Measurements from ENCODE around the gene AMN1.
A peak's percentile ranks its signal among the peaks of the same experiment; 100 is the strongest.

The AMN1 gene

DNA sequence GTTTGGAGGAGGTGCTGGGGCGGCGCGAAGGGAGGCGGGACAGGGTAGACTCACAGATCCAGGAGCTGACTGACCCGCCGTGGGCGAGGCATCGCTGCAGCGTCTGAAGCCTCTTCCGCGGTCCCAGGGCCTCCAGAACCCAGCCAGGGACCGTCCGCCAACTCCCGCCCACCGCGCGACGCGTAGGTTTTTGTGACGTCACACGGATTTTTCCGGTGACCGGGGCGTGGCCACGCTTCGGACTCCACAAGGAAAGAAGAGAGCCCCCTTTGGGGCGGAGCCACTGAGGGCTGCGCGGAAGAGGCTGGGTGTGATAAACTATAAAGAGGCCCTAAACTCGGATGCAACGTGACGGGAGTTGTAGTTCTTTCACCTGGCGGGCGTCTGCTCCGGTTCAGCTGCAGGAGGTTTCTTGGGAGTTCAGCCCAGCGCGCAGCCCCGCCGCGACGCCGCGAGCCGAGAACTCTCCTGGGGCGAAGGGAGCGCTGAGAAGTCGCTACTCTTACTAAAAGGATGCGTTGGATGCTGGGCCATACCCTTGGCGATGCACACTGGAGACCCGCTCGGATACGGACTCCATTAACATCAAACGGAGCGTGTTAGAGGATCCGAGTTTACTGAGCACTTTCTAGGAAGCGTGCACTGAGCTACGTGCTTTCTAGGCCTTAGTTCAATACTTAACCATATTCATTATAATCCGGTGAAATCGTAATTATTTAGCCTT lies at the start of gene AMN1:
TSS of gene AMN1 (minus strand) at position 105 of the 724 bp plus-strand sequence. CDS start at position 92, 13 bp downstream.
- TF ChIP-seq, protein P1, sequence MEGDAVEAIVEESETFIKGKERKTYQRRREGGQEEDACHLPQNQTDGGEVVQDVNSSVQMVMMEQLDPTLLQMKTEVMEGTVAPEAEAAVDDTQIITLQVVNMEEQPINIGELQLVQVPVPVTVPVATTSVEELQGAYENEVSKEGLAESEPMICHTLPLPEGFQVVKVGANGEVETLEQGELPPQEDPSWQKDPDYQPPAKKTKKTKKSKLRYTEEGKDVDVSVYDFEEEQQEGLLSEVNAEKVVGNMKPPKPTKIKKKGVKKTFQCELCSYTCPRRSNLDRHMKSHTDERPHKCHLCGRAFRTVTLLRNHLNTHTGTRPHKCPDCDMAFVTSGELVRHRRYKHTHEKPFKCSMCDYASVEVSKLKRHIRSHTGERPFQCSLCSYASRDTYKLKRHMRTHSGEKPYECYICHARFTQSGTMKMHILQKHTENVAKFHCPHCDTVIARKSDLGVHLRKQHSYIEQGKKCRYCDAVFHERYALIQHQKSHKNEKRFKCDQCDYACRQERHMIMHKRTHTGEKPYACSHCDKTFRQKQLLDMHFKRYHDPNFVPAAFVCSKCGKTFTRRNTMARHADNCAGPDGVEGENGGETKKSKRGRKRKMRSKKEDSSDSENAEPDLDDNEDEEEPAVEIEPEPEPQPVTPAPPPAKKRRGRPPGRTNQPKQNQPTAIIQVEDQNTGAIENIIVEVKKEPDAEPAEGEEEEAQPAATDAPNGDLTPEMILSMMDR (IDR thresholded peaks at IDR 0.05; ENCODE audit: low read depth, low read length): no peak
- H3K4me3 ChIP-seq (ENCODE audit: low read depth, low read length): peak within 1 kb of the TSS; percentile 72

DNA sequence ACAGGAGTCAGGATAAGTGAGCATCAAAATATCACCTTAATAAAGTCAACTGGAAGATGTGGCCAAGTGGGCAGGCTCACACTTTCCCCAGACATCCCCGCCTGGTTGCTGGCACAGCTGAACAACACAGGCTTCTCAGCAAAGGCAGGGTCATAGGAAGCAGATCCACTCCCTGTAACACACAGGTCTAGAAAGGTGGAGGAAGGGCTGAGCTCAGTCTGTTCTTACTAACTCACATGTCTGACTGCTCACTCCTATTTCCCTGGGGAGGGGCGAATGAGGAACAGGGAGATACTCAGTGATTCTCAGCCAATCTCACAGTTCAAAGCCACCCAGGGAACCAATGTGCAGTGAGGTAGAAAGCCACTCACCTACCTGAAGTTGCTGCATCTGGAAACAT lies 45.0 kb upstream of the AMN1 start:
- TF ChIP-seq, protein P1 (IDR thresholded peaks at IDR 0.05; ENCODE audit: low read depth, low read length): no peak

DNA sequence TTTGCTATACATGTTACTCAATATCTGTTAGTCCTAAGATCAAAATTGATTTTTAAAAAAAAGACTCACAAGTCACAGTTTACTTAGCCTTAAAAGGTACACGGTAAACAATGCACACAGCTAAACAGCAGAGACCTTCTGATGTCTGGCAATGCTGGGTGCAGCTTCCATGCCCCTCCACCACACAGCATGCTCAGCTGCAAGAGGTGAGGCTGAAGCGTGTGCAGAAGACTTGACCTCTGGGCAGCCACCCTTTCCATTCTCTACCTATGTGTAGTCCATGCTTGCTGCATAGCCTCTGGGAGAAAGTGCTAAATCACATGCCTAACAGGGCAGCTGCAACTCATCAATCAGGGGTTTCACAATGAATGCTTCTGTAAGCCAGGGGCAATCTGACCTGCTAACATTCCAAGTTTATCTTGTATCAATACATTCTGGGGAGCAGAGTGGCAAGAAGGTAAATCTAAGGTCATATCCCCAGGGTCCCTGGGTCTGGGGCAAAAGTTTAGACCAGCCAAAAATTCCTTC lies 44.5 kb upstream of the AMN1 start:
- no peak overlapping the region for H3K4me3 ChIP-seq (ENCODE audit: low read depth, low read length)
- TF ChIP-seq, protein P1 (IDR thresholded peaks at IDR 0.05; ENCODE audit: low read depth, low read length): no peak

More for the DNA sequence above, 45.0 kb upstream of the AMN1 start:
- no peak overlapping the region for H3K4me3 ChIP-seq (ENCODE audit: low read depth, low read length)

DNA sequence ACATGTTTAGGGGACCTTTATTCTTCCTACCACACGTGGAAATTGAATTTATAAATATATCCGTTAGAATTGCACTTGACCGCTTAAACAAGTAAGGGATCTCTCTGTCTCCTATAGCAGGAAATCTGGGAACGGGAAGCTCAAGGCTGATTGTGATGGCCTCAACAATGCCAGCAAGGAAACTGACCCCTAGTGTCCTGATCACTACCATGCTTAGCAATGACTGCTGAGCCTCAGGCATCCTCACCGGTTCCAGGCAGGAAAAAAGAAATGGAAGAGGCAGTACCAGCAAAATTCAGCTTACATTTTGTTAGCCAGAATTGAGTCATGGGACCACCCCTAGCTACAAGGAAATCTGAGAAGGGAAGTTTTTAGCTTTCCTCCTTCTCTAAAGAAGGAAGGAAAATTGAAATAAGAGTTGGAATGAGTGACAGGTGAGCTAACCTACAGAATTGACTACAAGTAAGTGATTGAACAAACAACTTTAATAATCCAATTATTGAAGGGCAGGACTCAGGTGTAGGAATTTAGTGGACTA lies 43.9 kb upstream of the AMN1 start:
- TF ChIP-seq, protein P1 (IDR thresholded peaks at IDR 0.05; ENCODE audit: low read depth, low read length): no peak
- no peak overlapping the region for H3K4me3 ChIP-seq (ENCODE audit: low read depth, low read length)

DNA sequence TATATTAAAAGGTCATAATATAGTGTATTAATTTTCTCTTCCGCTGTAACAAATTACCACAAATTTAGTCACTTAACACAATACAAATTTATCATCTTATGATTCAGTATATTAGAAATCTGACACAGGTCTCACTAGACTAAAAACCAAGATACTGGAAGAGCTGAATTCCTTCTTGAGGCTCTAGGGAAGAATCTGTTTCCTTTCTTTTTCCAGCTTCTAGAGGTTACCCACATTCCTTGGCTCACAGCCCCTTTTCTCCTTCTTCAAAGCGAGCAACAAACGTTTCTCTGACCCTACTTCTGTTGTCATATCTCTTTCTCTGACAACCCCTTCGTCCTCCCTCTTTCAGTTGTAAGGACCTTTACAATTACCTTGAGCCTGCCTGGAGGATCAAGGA lies 43.4 kb upstream of the AMN1 start:
- no peak overlapping the region for H3K4me3 ChIP-seq (ENCODE audit: low read depth, low read length)
- TF ChIP-seq, protein P1 (IDR thresholded peaks at IDR 0.05; ENCODE audit: low read depth, low read length): no peak

DNA sequence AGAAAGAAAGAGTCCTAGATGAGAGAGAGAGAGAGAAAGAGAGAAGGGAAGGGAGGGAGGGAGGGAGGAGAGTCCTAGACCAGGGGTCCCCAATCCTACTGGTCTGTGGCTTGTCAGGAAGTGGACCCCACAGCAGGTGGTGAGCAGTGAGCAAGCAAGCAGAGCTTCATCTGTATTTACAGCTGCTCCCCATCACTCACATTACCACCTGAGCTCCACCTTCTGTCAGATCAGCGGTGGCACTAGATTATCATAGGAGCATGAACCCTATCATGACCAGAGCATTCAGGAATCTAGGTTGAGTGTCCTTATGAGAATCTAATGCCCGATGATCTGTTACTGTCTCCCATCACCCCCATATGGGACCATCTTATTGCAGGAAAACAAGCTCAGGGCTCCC lies 39.2 kb upstream of the AMN1 start:
- TF ChIP-seq, protein P1 (IDR thresholded peaks at IDR 0.05; ENCODE audit: low read depth, low read length): no peak

DNA sequence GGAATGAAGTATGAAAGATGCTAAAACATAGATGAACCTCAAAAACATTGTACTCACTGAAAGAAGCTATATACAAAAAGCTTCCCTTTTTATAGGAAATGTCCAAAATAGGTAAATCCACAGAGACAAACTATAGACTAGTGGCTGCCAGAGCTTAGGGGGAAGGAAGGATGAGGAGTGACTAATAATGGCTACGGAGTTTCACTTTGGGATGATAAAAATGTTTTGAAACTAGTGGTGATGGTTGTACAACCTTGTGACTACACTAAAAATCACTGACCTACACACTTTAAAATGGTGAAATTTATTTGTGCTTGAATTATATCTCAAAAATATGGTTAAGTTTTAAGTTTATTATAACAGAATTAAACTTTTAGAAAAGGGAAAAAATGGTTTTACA lies 37.1 kb upstream of the AMN1 start:
- no peak overlapping the region for H3K4me3 ChIP-seq (ENCODE audit: low read depth, low read length)
- TF ChIP-seq, protein P1 (IDR thresholded peaks at IDR 0.05; ENCODE audit: low read depth, low read length): no peak

More for the DNA sequence above, 39.2 kb upstream of the AMN1 start:
- H3K4me3 ChIP-seq (ENCODE audit: low read depth, low read length): no peak overlapping the region
